HG03095 (cell line): ENCODE data around the gene ARHGEF6.

Experiments
- ATAC-seq: cut with Tn5 transposase; IDR thresholded peaks from one replicate; pipeline ENCODE4 v1.9.1; 2021; ENCODE audit warnings: moderate library complexity; ENCODE audit not compliant: unreplicated experiment

ARHGEF6 gene

GRCh38 chrX:136650811-136651210, 129.9 kb downstream of the ARHGEF6 start:
- ATAC-seq = no peak

- no peak for ATAC-seq
Measured at GRCh38 chrX:136647677-136648360, 132.9 kb downstream of the ARHGEF6 start, which contains the start of gene CD40LG. TSS of gene CD40LG (plus strand) at chrX:136648158. CDS start at chrX:136648249, 91 bp downstream.

GRCh38 chrX:136646602-136647239, 134.0 kb downstream of the ARHGEF6 start:
- ATAC-seq = no peak

- no peak for ATAC-seq
Measured at GRCh38 chrX:136643243-136643642, 137.5 kb downstream of the ARHGEF6 start.

GRCh38 chrX:136639506-136640176, 141.1 kb downstream of the ARHGEF6 start:
- no peak for ATAC-seq

GRCh38 chrX:136636121-136636520, 144.6 kb downstream of the ARHGEF6 start:
- no peak for ATAC-seq

- no peak for ATAC-seq
Measured at GRCh38 chrX:136635235-136635634, 145.5 kb downstream of the ARHGEF6 start.

GRCh38 chrX:136630881-136631280, 149.9 kb downstream of the ARHGEF6 start:
- ATAC-seq = no peak

- ATAC-seq = no peak
Measured at GRCh38 chrX:136629084-136629750, 151.5 kb downstream of the ARHGEF6 start.

- ATAC-seq = no peak
Measured at GRCh38 chrX:136627409-136627808, 153.3 kb downstream of the ARHGEF6 start.

GRCh38 chrX:136626891-136627290, 153.8 kb downstream of the ARHGEF6 start:
- no peak for ATAC-seq

- peak; percentile 54 for ATAC-seq
Measured at GRCh38 chrX:136626237-136626636, 154.5 kb downstream of the ARHGEF6 start.

GRCh38 chrX:136625246-136625645, 155.5 kb downstream of the ARHGEF6 start:
- no peak for ATAC-seq

GRCh38 chrX:136623396-136623795, 157.3 kb downstream of the ARHGEF6 start:
- ATAC-seq = no peak

- ATAC-seq = no peak
Measured at GRCh38 chrX:136622568-136622967, 158.2 kb downstream of the ARHGEF6 start.

GRCh38 chrX:136620780-136621179, 160.0 kb downstream of the ARHGEF6 start:
- no peak for ATAC-seq

GRCh38 chrX:136619899-136620505, 160.7 kb downstream of the ARHGEF6 start:
- ATAC-seq = no peak

- peak; percentile 94 for ATAC-seq
Measured at GRCh38 chrX:136616987-136617685, 163.6 kb downstream of the ARHGEF6 start.
